Liver (tissue), 9 donors: Measurements from ENCODE around the gene HOXD13. TPM values are rescaled to one million over a fixed set of nuclear protein-coding genes. Genes with fewer than 3 reads are reported as not detected.

Source experiments
- DNase-seq: peaks from one replicate; pipeline ENCODE4 v3.0.0-alpha.2; 2017; ENCODE audit warnings: low spot score
- H3K27ac ChIP-seq, 2 donors: one replicate each; pipeline ENCODE4 v1.7.0; 2013; ENCODE audit warnings: inconsistent platforms in 2 of 2, low read length in 2 of 2, control low read depth in 1 of 2, low read depth in 1 of 2, mild to moderate bottlenecking in 1 of 2
- H3K27me3 ChIP-seq, 4 donors: one replicate each; pipeline versions ENCODE4 v1.6.1 to v1.7.0; 2013; ENCODE audit warnings: low read length in 3 of 4, inconsistent platforms in 1 of 4, mild to moderate bottlenecking in 1 of 4, moderate library complexity in 1 of 4; ENCODE audit not compliant: control insufficient read depth in 4 of 4, insufficient read depth in 4 of 4
- H3K36me3 ChIP-seq, 4 donors: one replicate each; pipeline versions ENCODE4 v1.6.1 to v1.7.0; 2013; ENCODE audit warnings: low read length in 3 of 4, mild to moderate bottlenecking in 3 of 4, low read depth in 1 of 4, moderate library complexity in 1 of 4; ENCODE audit not compliant: control insufficient read depth in 4 of 4, insufficient read depth in 3 of 4
- H3K4me1 ChIP-seq, 4 donors: one replicate each; pipeline versions ENCODE4 v1.6.1 to v1.7.0; 2013; ENCODE audit warnings: low read length in 3 of 4, mild to moderate bottlenecking in 3 of 4, moderate library complexity in 1 of 4; ENCODE audit not compliant: control insufficient read depth in 4 of 4, insufficient read depth in 4 of 4
- H3K4me3 ChIP-seq, 3 donors: one replicate each; pipeline versions ENCODE4 v1.6.1 to v1.7.0; 2013; ENCODE audit warnings: low read length in 3 of 3, control low read depth in 1 of 3, low read depth in 1 of 3, mild to moderate bottlenecking in 1 of 3
- H3K9ac ChIP-seq, 2 donors: one replicate each; pipeline ENCODE4 v1.7.0; 2013; ENCODE audit warnings: low read length in 2 of 2, mild to moderate bottlenecking in 2 of 2, moderate library complexity in 2 of 2, control low read depth in 1 of 2, low read depth in 1 of 2
- H3K9me3 ChIP-seq, 4 donors: one replicate each; pipeline versions ENCODE4 v1.6.1 to v1.7.0; 2013; ENCODE audit warnings: low read length in 3 of 4; ENCODE audit not compliant: control insufficient read depth in 4 of 4
- EGR1 ChIP-seq, 2 donors: IDR thresholded peaks; 2 replicates each; pipeline ENCODE4 v1.6.1; 2016 to 2018; ENCODE audit warnings: antibody characterized with exemption in 2 of 2, low read depth in 2 of 2
- FOXA1 ChIP-seq: IDR thresholded peaks from 2 replicates; pipeline ENCODE4 v1.6.1; 2016; ENCODE audit warnings: antibody characterized with exemption
- FOXA2 ChIP-seq: IDR thresholded peaks from 2 replicates; pipeline ENCODE4 v1.6.1; 2016; ENCODE audit warnings: antibody characterized with exemption
- GABPA ChIP-seq, 2 donors: IDR thresholded peaks in 1 of 2; conservative IDR thresholded peaks in 1 of 2; 2 replicates each; pipeline ENCODE4 v1.6.1; 2016; ENCODE audit warnings: antibody characterized with exemption in 2 of 2, mild to moderate bottlenecking in 1 of 2, moderate library complexity in 1 of 2
- HNF4G ChIP-seq: IDR thresholded peaks from 2 replicates; pipeline ENCODE4 v1.6.1; 2016; ENCODE audit warnings: antibody characterized with exemption
- NR2F2 ChIP-seq: IDR thresholded peaks from 2 replicates; pipeline ENCODE4 v1.6.1; 2016; ENCODE audit warnings: antibody characterized with exemption
- RAD21 ChIP-seq, 2 donors: IDR thresholded peaks; 2 replicates each; pipeline ENCODE4 v1.6.1; 2016; ENCODE audit warnings: antibody characterized with exemption in 2 of 2, mild to moderate bottlenecking in 2 of 2
- RXRA ChIP-seq, 2 donors: IDR thresholded peaks; 2 replicates each; pipeline ENCODE4 v1.6.1; 2017 to 2018; ENCODE audit warnings: antibody characterized with exemption in 2 of 2, mild to moderate bottlenecking in 1 of 2
- SP1 ChIP-seq: IDR thresholded peaks from 2 replicates; pipeline ENCODE4 v1.6.1; 2018; ENCODE audit warnings: antibody characterized with exemption, mild to moderate bottlenecking
- TAF1 ChIP-seq: conservative IDR thresholded peaks from 2 replicates; pipeline ENCODE4 v1.6.1; 2016; ENCODE audit warnings: antibody characterized with exemption, mild to moderate bottlenecking
- YY1 ChIP-seq: IDR thresholded peaks from 2 replicates; pipeline ENCODE4 v1.6.1; 2016; ENCODE audit warnings: antibody characterized with exemption, mild to moderate bottlenecking
- WGBS: extraction: QIAGEN DNeasy Blood & Tissue Kit; methylation state at CpG from one replicate; pipeline ENCODE4 v1.1.7; 2013; 5-methylcytosine and 5-hydroxymethylcytosine counted together
- polyA plus RNA-seq, 2 donors: library from polyadenylated mRNA; stranded (reverse) in 1 of 2; unstranded in 1 of 2; fragments of 200-250 nt in 1 of 2; fragments of >200 nt in 1 of 2; fragmentation: Nextera tagmentation in 1 of 2; extraction: Ambion mirVana in 1 of 2; gene quantifications; one replicate each; pipeline versions ENCODE4 v1.2.1 to v1.2.3, GENCODE V29; 2013 to 2015
- total RNA-seq, 2 donors: library from RNA; depleted of rRNA; stranded (reverse); fragments of >200 nt; gene quantifications; one replicate each; pipeline ENCODE4 v1.2.3, GENCODE V29; 2014
- TF ChIP-seq, protein P1 (sequence below): IDR thresholded peaks from 2 replicates; pipeline ENCODE4 v1.6.1; 2016; ENCODE audit warnings: antibody characterized with exemption
- TF ChIP-seq, protein P2 (sequence below): IDR thresholded peaks from 2 replicates; pipeline ENCODE4 v1.6.1; 2016; ENCODE audit warnings: antibody characterized with exemption, mild to moderate bottlenecking
- TF ChIP-seq, protein P3 (sequence below): IDR thresholded peaks from 2 replicates; pipeline ENCODE4 v1.6.1; 2016; ENCODE audit warnings: antibody characterized with exemption
- donor health status: healthy.
- donor health status: healthy.
- donor health status: healthy.
- donor health status: healthy.
- donor health status: healthy.

Gene HOXD13
- total and polyA plus RNA-seq, 4 donors: not detected

DNA sequence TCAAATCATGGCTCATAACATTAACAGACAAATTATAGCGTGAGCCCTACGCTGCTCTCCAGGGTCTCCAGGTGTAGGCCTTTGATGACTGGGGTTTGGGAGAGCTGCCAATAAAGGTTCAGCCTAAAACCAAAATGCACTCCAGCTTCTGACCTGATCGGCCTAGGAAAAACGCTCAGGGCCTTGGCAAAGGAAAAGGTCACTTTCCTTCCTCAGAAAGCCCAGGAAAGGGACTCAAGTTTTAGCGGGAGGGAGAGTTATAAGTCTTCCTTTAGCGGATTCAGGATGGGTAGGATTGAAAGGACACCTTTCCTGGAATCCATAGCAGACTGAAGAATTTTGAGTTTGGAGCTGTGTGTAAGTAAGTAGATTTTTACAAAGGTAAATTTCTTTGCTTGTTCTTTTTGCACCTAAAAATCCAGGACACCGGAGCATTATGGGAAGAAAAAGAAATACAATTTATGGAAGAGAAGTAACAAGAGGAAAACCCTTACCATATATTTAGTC is 17.5 kb upstream of the HOXD13 start:
- no peaks in the 10 kb centered on the region for H3K9me3 ChIP-seq
- DNase-seq: no peak
- H3K4me3 ChIP-seq: no peak overlapping the region
- H3K36me3 ChIP-seq: no peaks in the 10 kb centered on the region
- TF ChIP-seq, protein P1, sequence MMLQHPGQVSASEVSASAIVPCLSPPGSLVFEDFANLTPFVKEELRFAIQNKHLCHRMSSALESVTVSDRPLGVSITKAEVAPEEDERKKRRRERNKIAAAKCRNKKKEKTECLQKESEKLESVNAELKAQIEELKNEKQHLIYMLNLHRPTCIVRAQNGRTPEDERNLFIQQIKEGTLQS: no peak
- TF ChIP-seq YY1: no peak
- no peak for TF ChIP-seq EGR1 (IDR thresholded peaks at IDR 0.05; ENCODE audit: low read depth in 2 of 2)
- TF ChIP-seq NR2F2: no peak
- TF ChIP-seq, protein P2, sequence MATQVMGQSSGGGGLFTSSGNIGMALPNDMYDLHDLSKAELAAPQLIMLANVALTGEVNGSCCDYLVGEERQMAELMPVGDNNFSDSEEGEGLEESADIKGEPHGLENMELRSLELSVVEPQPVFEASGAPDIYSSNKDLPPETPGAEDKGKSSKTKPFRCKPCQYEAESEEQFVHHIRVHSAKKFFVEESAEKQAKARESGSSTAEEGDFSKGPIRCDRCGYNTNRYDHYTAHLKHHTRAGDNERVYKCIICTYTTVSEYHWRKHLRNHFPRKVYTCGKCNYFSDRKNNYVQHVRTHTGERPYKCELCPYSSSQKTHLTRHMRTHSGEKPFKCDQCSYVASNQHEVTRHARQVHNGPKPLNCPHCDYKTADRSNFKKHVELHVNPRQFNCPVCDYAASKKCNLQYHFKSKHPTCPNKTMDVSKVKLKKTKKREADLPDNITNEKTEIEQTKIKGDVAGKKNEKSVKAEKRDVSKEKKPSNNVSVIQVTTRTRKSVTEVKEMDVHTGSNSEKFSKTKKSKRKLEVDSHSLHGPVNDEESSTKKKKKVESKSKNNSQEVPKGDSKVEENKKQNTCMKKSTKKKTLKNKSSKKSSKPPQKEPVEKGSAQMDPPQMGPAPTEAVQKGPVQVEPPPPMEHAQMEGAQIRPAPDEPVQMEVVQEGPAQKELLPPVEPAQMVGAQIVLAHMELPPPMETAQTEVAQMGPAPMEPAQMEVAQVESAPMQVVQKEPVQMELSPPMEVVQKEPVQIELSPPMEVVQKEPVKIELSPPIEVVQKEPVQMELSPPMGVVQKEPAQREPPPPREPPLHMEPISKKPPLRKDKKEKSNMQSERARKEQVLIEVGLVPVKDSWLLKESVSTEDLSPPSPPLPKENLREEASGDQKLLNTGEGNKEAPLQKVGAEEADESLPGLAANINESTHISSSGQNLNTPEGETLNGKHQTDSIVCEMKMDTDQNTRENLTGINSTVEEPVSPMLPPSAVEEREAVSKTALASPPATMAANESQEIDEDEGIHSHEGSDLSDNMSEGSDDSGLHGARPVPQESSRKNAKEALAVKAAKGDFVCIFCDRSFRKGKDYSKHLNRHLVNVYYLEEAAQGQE: no peak
- TF ChIP-seq, protein P3, sequence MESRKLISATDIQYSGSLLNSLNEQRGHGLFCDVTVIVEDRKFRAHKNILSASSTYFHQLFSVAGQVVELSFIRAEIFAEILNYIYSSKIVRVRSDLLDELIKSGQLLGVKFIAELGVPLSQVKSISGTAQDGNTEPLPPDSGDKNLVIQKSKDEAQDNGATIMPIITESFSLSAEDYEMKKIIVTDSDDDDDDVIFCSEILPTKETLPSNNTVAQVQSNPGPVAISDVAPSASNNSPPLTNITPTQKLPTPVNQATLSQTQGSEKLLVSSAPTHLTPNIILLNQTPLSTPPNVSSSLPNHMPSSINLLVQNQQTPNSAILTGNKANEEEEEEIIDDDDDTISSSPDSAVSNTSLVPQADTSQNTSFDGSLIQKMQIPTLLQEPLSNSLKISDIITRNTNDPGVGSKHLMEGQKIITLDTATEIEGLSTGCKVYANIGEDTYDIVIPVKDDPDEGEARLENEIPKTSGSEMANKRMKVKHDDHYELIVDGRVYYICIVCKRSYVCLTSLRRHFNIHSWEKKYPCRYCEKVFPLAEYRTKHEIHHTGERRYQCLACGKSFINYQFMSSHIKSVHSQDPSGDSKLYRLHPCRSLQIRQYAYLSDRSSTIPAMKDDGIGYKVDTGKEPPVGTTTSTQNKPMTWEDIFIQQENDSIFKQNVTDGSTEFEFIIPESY: no peak
- no peak for TF ChIP-seq HNF4G
- TF ChIP-seq RAD21 (IDR thresholded peaks at IDR 0.05): no peak
- peaks cover 0 to 8% (median 3%) of the 10 kb centered on the region in 4 donors for H3K4me1 ChIP-seq
- no peak overlapping the region for H3K27ac ChIP-seq
- H3K9ac ChIP-seq: no peak overlapping the region
- 18% methylated on average over 7 of the region's 7 CpGs for WGBS
- H3K27me3 ChIP-seq: peaks cover 0 to 53% (median 34%) of the 10 kb centered on the region in 4 donors

DNA sequence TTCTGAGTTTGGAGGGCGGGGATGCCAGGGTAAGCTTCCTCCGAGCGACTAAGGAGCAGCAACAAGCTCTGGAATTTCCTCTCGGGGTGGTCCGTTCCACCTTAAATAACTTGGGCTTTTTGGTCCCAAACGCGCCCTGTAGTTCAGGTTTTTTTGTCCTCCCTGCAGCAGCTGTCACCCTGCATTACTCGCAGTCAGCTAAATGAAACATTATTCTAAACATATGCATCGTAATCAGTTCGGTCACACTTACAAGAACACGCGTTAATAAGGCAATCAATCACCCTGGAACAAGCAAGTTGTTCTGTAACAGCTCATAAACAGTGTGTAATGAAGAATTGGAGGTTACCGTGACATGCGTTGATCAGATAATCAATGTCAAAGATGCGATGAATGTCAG is 17.0 kb upstream of the HOXD13 start:
- H3K27me3 ChIP-seq: peaks cover 0 to 53% (median 34%) of the 10 kb centered on the region in 4 donors
- peaks cover 0 to 10% (median 4%) of the 10 kb centered on the region in 4 donors for H3K4me1 ChIP-seq
- no peak for DNase-seq
- TF ChIP-seq GABPA (IDR thresholded peaks at IDR 0.05 in 1 of 2, conservative IDR thresholded peaks at IDR 0.05 in 1 of 2) (no peak), RXRA (IDR thresholded peaks at IDR 0.05) (no peak), FOXA1 (no peak), YY1 (no peak), EGR1 (IDR thresholded peaks at IDR 0.05; ENCODE audit: low read depth in 2 of 2) (no peak), TAF1 (no peak), FOXA2 (no peak), HNF4G (no peak), SP1 (no peak)
- TF ChIP-seq, protein P2: no peak
- H3K4me3 ChIP-seq: no peak overlapping the region
- WGBS: 9% methylated on average over 15 of the region's 15 CpGs
- no peaks in the 10 kb centered on the region for H3K36me3 ChIP-seq
- no peak overlapping the region for H3K27ac ChIP-seq
- no peak overlapping the region for H3K9ac ChIP-seq
- peaks cover 0 to 1% (median under 1%) of the 10 kb centered on the region in 4 donors for H3K9me3 ChIP-seq
